IMR-90 (cell line): ENCODE measurements around the gene TAF7. TPM values are rescaled to one million over a fixed set of nuclear protein-coding genes. Genes with fewer than 3 reads are reported as not detected.

Source experiments
- ATAC-seq: fragments of 200-7000 bp; cut with Tn5 transposase; 2 replicates; pipeline ENCODE4 v1.9.1; 2020; ENCODE audit warnings: low read depth, mild to moderate bottlenecking, moderate library complexity
- BruUV-seq: library from RNA; stranded (reverse); fragments of 400-500 nt; replicated peaks from 2 replicates; lab custom pipeline; 2021; lab: Mats Ljungman, UMichigan
- CTCF ChIA-PET: fragments of 300-600 bp; formaldehyde crosslinking; extraction: SDS; loops from one replicate; lab custom pipeline; 2021; ENCODE audit warnings: antibody characterized with exemption; lab: Yijun Ruan, JAX
- POLR2A ChIA-PET: fragments of 300-600 bp; sonication (Branson Sonifier 250); formaldehyde crosslinking; loops from one replicate; lab custom pipeline; 2022; ENCODE audit warnings: antibody characterized with exemption; ENCODE audit not compliant: unreplicated experiment; lab: Charles Lee
- DNase-seq: peaks from one replicate; pipeline ENCODE4 v3.0.0; 2013
- H2AFZ ChIP-seq: replicated peaks from 2 replicates; pipeline ENCODE3; 2013; ENCODE audit warnings: low read length, mild to moderate bottlenecking; ENCODE audit not compliant: poor library complexity
- H2AK5ac ChIP-seq: 2 replicates; pipeline ENCODE4 v1.6.1; 2013; ENCODE audit warnings: low read depth, low read length, inconsistent platforms
- H2AK9ac ChIP-seq: replicated peaks from 2 replicates; pipeline ENCODE3; 2013; ENCODE audit warnings: mild to moderate bottlenecking, low read depth, low read length, moderate library complexity; ENCODE audit not compliant: poor library complexity
- H2BK120ac ChIP-seq: 2 replicates; pipeline ENCODE4 v1.6.1; 2013; ENCODE audit warnings: low read depth, low read length, inconsistent platforms
- H2BK15ac ChIP-seq: 3 replicates; pipeline ENCODE4 v1.6.1; 2013; ENCODE audit warnings: low read depth, low read length, inconsistent platforms
- H2BK20ac ChIP-seq: 2 replicates; pipeline ENCODE4 v1.6.1; 2013; ENCODE audit warnings: low read depth, mild to moderate bottlenecking, inconsistent platforms, low read length, moderate library complexity
- H2BK5ac ChIP-seq: 2 replicates; pipeline ENCODE4 v1.6.1; 2013; ENCODE audit warnings: mild to moderate bottlenecking, low read depth, low read length, inconsistent platforms; ENCODE audit not compliant: poor library complexity, severe bottlenecking
- H3K14ac ChIP-seq: replicated peaks from 2 replicates; pipeline ENCODE4 v1.6.1; 2013; ENCODE audit warnings: low read depth, low read length, inconsistent platforms
- H3K18ac ChIP-seq: 2 replicates; pipeline ENCODE4 v1.6.1; 2013; ENCODE audit warnings: low read depth, low read length, control low read depth
- H3K23ac ChIP-seq: 2 replicates; pipeline ENCODE4 v1.6.1; 2013; ENCODE audit warnings: low read depth, low read length, inconsistent platforms
- H3K27ac ChIP-seq: 2 replicates; pipeline ENCODE4 v1.5.1; 2013; ENCODE audit warnings: mild to moderate bottlenecking, control low read depth, low read length; ENCODE audit not compliant: insufficient read depth
- H3K27me3 ChIP-seq: 2 replicates; pipeline ENCODE4 v1.6.1; 2013; ENCODE audit warnings: low read length; ENCODE audit not compliant: control insufficient read depth, insufficient read depth
- H3K36me3 ChIP-seq: 2 replicates; pipeline ENCODE4 v1.6.1; 2013; ENCODE audit warnings: low read length, mixed read lengths; ENCODE audit not compliant: control insufficient read depth, insufficient read depth
- H3K4ac ChIP-seq: 2 replicates; pipeline ENCODE4 v1.6.1; 2013; ENCODE audit warnings: low read depth, low read length, inconsistent platforms
- H3K4me1 ChIP-seq: 2 replicates; pipeline ENCODE4 v1.6.1; 2013; ENCODE audit warnings: low read length, mixed read lengths; ENCODE audit not compliant: control insufficient read depth, insufficient read depth
- H3K4me2 ChIP-seq: 2 replicates; pipeline ENCODE4 v1.6.1; 2013; ENCODE audit warnings: low read depth, mild to moderate bottlenecking, control low read depth, low read length, moderate library complexity
- H3K4me3 ChIP-seq: 2 replicates; pipeline ENCODE4 v1.5.1; 2013; ENCODE audit warnings: low read depth, mild to moderate bottlenecking, control low read depth, low read length, moderate library complexity; ENCODE audit not compliant: insufficient read depth
- H3K56ac ChIP-seq: 2 replicates; pipeline ENCODE4 v1.6.1; 2013; ENCODE audit warnings: low read length, inconsistent platforms; ENCODE audit not compliant: insufficient read depth; ENCODE audit errors: extremely low read depth
- H3K79me1 ChIP-seq, 2 experiments: 2 replicates each; pipeline ENCODE4 v1.6.1; 2013; ENCODE audit warnings: low read length in 2 of 2, inconsistent platforms in 1 of 2, low read depth in 1 of 2
- H3K9ac ChIP-seq: 2 replicates; pipeline ENCODE4 v1.6.1; 2013; ENCODE audit warnings: low read depth, low read length, control low read depth
- H3K9me1 ChIP-seq: 2 replicates; pipeline ENCODE4 v1.6.1; 2013; ENCODE audit warnings: low read length, inconsistent platforms; ENCODE audit not compliant: insufficient read depth
- H3K9me3 ChIP-seq: 2 replicates; pipeline ENCODE4 v1.6.1; 2013; ENCODE audit warnings: low read length; ENCODE audit not compliant: control insufficient read depth, insufficient read depth
- H4K20me1 ChIP-seq: 2 replicates; pipeline ENCODE4 v1.6.1; 2013; ENCODE audit warnings: low read length, inconsistent platforms; ENCODE audit not compliant: insufficient read depth
- H4K5ac ChIP-seq: 2 replicates; pipeline ENCODE4 v1.6.1; 2013; ENCODE audit warnings: mild to moderate bottlenecking, low read depth, low read length, control low read depth
- H4K8ac ChIP-seq, 2 experiments: 2 replicates each; pipeline ENCODE4 v1.6.1; 2013; ENCODE audit warnings: low read depth in 2 of 2, low read length in 2 of 2, control low read depth in 1 of 2, inconsistent platforms in 1 of 2
- H4K91ac ChIP-seq: 2 replicates; pipeline ENCODE4 v1.6.1; 2013; ENCODE audit warnings: low read depth, low read length, inconsistent platforms; ENCODE audit not compliant: insufficient read depth
- BHLHE40 ChIP-seq: fragments of 150-350 bp; IDR thresholded peaks from 2 replicates; pipeline ENCODE4 v1.6.1; 2016; ENCODE audit warnings: mild to moderate bottlenecking, low read depth, low read length
- CEBPB ChIP-seq: IDR thresholded peaks from 2 replicates; pipeline ENCODE4 v1.6.1; 2012; ENCODE audit warnings: low read depth, low read length, improper control_type of control experiment
- CTCF ChIP-seq: conservative IDR thresholded peaks from 2 replicates; pipeline ENCODE4 v1.5.1; 2012; ENCODE audit warnings: mild to moderate bottlenecking, low read depth, low read length, improper control_type of control experiment
- FOS ChIP-seq: fragments of 150-350 bp; IDR thresholded peaks from 2 replicates; pipeline ENCODE4 v1.6.1; 2016; ENCODE audit warnings: low read depth, low read length
- MAFK ChIP-seq: IDR thresholded peaks from 2 replicates; pipeline ENCODE4 v1.6.1; 2012; ENCODE audit warnings: low read depth, low read length, improper control_type of control experiment
- MAZ ChIP-seq: IDR thresholded peaks from 2 replicates; pipeline ENCODE4 v1.6.1; 2012; ENCODE audit warnings: low read depth, mild to moderate bottlenecking, low read length, improper control_type of control experiment, moderate library complexity, borderline replicate concordance
- MXI1 ChIP-seq: IDR thresholded peaks from 2 replicates; pipeline ENCODE4 v1.6.1; 2012; ENCODE audit warnings: low read depth, mild to moderate bottlenecking, low read length, moderate library complexity, borderline replicate concordance
- NFE2L2 ChIP-seq: fragments of 150-350 bp; IDR thresholded peaks from 2 replicates; pipeline ENCODE4 v1.6.1; 2016; ENCODE audit warnings: low read depth, mild to moderate bottlenecking, low read length
- POLR2A ChIP-seq: IDR thresholded peaks from 2 replicates; pipeline ENCODE4 v1.6.1; 2012; ENCODE audit warnings: mild to moderate bottlenecking, low read depth, low read length
- RAD21 ChIP-seq: IDR thresholded peaks from 2 replicates; pipeline ENCODE4 v1.6.1; 2012; ENCODE audit warnings: low read length, improper control_type of control experiment
- RCOR1 ChIP-seq: IDR thresholded peaks from 2 replicates; pipeline ENCODE4 v1.6.1; 2012; ENCODE audit warnings: mild to moderate bottlenecking, low read length, improper control_type of control experiment; ENCODE audit not compliant: insufficient replicate concordance
- RFX5 ChIP-seq: IDR thresholded peaks from 2 replicates; pipeline ENCODE4 v1.8.0; 2012; ENCODE audit warnings: low read depth, mild to moderate bottlenecking, low read length, moderate library complexity
- SMC3 ChIP-seq: fragments of 150-350 bp; IDR thresholded peaks from 2 replicates; pipeline ENCODE4 v1.6.1; 2016; ENCODE audit warnings: low read depth, mild to moderate bottlenecking, antibody characterized with exemption, low read length, moderate library complexity
- USF2 ChIP-seq: fragments of 150-350 bp; IDR thresholded peaks from 2 replicates; pipeline ENCODE4 v1.6.1; 2017; ENCODE audit warnings: mild to moderate bottlenecking, antibody characterized with exemption, low read length, low read depth
- whole genome bisulfite sequencing, 2 experiments: methylation state at CpG; one replicate each; pipeline versions ENCODE4 v1.1.5 to v1.1.7; 2013; ENCODE audit warnings: missing lambda C conversion rate in 2 of 2; ENCODE audit not compliant: insufficient read length in 1 of 2; ENCODE audit errors: extremely low coverage in 2 of 2; 5-methylcytosine and 5-hydroxymethylcytosine counted together
- dilution Hi-C: fragments of 300-500 bp; cut with HindIII; formaldehyde crosslinking; loops from one replicate; pipeline ENCODE4 v1.14.3; 2018; ENCODE audit warnings: low sequenced_read_pairs; ENCODE audit not compliant: unreplicated experiment
- in situ Hi-C: fragments of 300-500 bp; cut with MboI; formaldehyde crosslinking; loops from 3 replicates; pipeline ENCODE4 v1.14.3; 2019; ENCODE audit warnings: low sequenced_read_pairs, inconsistent platforms, mixed read lengths
- intact Hi-C: fragments of 100-400 bp; cut with micrococcal nuclease; formaldehyde crosslinking; loops from 2 replicates; pipeline ENCODE4 v1.10.0; 2022
- polyA plus RNA-seq, 3 experiments: library from polyadenylated mRNA; depleted of rRNA; stranded (reverse); fragments of >200 nt; gene quantifications; 2 replicates each; pipeline ENCODE4 v1.2.3, GENCODE V29; 2012; ENCODE audit warnings: low replicate concordance in 1 of 3
- total RNA-seq: library from RNA; depleted of rRNA; stranded (reverse); fragments of >200 nt; gene quantifications from 2 replicates; pipeline ENCODE4 v1.2.3, GENCODE V29; 2012
- TF ChIP-seq, protein P1 (sequence below): fragments of 150-350 bp; IDR thresholded peaks from 2 replicates; pipeline ENCODE4 v1.6.1; 2016; ENCODE audit warnings: low read depth, mild to moderate bottlenecking, low read length, moderate library complexity, borderline replicate concordance

TAF7 gene
- total and polyA plus RNA-seq, 2 of the 4 experiments (the other 2 are of a cell fraction) = 45.7 to 51.8 TPM

DNA sequence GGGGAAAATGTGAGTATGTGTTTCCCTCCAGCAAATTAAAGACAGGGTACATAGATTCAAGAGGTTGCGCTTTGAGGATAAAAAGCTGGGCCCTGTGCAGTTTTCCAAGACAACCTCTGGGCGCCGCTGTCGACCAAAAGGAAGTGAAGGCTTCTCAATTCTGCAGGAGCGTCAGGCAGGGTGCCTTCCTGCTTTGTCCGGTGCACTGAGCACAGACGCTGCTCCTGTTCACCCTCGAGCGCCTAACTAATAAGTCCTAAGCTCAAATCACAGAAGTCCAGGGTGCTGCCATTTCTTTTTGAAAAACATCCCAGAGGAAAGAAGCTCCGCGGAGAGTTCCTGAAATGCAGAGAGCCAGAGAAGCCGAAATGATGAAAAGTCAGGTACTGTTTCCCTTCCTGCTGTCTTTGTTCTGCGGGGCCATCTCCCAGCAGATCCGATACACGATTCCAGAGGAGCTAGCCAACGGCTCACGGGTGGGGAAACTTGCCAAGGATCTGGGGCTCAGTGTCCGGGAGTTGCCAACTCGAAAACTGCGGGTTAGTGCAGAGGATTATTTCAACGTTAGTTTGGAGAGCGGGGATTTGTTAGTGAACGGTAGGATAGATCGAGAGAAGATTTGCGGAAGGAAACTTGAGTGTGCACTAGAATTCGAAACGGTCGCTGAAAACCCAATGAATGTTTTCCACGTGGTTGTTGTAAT, 29.5 kb upstream of the TAF7 start, which contains the start of gene PCDHGB1:
Gene PCDHGB1 (plus strand): TSS at position 183 of the 703 bp plus-strand sequence. CDS start 162 bp downstream, at position 345.
- Histone ChIP-seq H3K27ac (no peak within 1 kb of the TSS), H3K9ac (peak within 1 kb of the TSS; percentile 28), H3K79me1 (no peaks in the 10 kb centered on the region), H3K4me2 (peak within 1 kb of the TSS; percentile 45; the same call in 1 of the 2 replicates), H2AK5ac (no peak within 1 kb of the TSS), H3K9me1 (no peaks in the 10 kb centered on the region), H3K14ac (no peak within 1 kb of the TSS), H4K8ac (peak within 1 kb of the TSS; percentile 0 to 20; a peak in 1 of 4 replicates), H2AFZ (peak within 1 kb of the TSS; percentile 77), H2AK9ac (no peak within 1 kb of the TSS), H3K56ac (no peak within 1 kb of the TSS; the same call in 1 of the 2 replicates), H3K18ac (no peak within 1 kb of the TSS), H3K4me3 (peak within 1 kb of the TSS; percentile 55), H2BK20ac (no peak within 1 kb of the TSS), H3K27me3 (no peaks in the 10 kb centered on the region), H4K5ac (0 out of 2 replicates have a peak within 1 kb of the TSS, but pooled peaks have one; percentile 4), H2BK120ac (no peak within 1 kb of the TSS), H2BK5ac (no peak within 1 kb of the TSS), H4K20me1 (no peaks in the 10 kb centered on the region), H3K23ac (no peak within 1 kb of the TSS), H3K9me3 (peaks cover 33% of the 10 kb centered on the region), H3K4me1 (no peaks in the 10 kb centered on the region), H4K91ac (no peak within 1 kb of the TSS), H3K36me3 (peaks cover 3% of the 10 kb centered on the region; the same call in 1 of the 2 replicates), H3K4ac (no peak within 1 kb of the TSS), H2BK15ac (no peak within 1 kb of the TSS)
- whole genome bisulfite sequencing, 2 experiments = 27 to 100% methylated on average over 3 to 13 of the region's 29 CpGs
- ATAC-seq = peak; percentile 94
- DNase-seq = peak; percentile 71
- dilution Hi-C loops = no loop called here
- BruUV-seq = TSS peak; percentile 43
- in situ Hi-C loops = no loop called here
- POLR2A ChIA-PET = no interaction called here
- CTCF ChIA-PET = interaction anchor here (0.8 kb wide), 1 partner anchor 207 kb away, joined by 4 read pairs; no protein-coding TSS in a partner anchor
- intact Hi-C loops = no loop called here
- TF ChIP-seq MXI1 = no peak; the same call in 1 of the 2 replicates
- peak; percentile 57 for TF ChIP-seq RAD21
- no peak for TF ChIP-seq FOS
- no peak for TF ChIP-seq MAZ
- TF ChIP-seq CTCF = peak; percentile 61
- TF ChIP-seq RCOR1 = no peak
- no peak for TF ChIP-seq CEBPB
- TF ChIP-seq POLR2A = no peak
- TF ChIP-seq USF2 = no peak
- TF ChIP-seq, protein P1, sequence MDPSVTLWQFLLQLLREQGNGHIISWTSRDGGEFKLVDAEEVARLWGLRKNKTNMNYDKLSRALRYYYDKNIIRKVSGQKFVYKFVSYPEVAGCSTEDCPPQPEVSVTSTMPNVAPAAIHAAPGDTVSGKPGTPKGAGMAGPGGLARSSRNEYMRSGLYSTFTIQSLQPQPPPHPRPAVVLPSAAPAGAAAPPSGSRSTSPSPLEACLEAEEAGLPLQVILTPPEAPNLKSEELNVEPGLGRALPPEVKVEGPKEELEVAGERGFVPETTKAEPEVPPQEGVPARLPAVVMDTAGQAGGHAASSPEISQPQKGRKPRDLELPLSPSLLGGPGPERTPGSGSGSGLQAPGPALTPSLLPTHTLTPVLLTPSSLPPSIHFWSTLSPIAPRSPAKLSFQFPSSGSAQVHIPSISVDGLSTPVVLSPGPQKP = no peak
- no peak for TF ChIP-seq NFE2L2
- TF ChIP-seq SMC3 = peak; percentile 37
- no peak for TF ChIP-seq RFX5
- no peak for TF ChIP-seq MAFK
- peak; percentile 15; the same call in 1 of the 2 replicates for TF ChIP-seq BHLHE40
